ENCODE results near the gene SKIDA1.

Gene SKIDA1

DNA sequence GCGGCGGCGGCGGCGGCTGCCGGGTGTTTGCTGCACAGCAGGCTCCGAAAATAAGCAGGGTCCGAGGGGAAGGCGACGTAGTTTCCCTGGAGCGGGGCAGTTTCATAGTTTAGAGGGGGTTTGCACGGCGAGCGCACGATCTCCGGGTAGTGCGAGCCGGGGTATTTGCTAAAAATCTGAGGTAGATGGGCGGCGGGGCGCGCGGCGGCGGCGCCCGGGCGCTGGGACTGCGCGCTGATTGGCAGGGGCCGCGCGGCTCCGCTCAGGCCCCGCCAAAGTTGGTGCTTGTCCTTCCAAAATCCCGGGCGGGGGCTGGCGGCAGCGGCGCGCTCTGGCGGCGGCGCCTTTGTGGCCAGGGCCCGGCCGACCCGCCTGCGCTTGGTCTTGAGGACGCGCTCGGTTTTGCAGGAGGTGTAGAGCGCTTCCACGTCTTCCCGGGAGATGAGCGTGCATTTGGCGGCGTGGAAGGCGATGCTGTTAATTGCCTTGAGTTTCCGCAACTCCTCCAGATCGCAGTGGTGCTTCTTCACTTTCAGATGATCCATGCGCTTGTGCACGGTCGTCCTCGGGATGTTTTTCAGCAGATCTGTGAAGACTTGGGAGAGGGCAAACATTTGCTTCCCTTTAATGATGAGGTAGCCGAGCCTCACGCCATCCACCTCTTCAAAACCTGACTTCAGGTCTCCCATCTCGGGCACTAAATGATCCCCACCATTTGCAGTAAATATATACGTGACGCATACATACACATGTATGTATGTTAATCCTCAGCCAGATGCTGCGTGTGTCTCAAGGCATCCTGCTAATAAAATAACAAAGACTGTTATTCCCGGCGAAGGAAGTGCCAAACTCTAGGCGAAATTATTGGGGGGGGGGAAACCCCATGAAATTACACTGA, 8.1 kb downstream of the SKIDA1 start:
- Histone ChIP-seq H3K27me3 (ENCODE audit: control insufficient read depth in 2 of 2, insufficient read depth in 2 of 2, low read length in 2 of 2) (peaks cover 60 to 68% of the 10 kb centered on the region in 2 donors), H3K9ac (ENCODE audit: low read depth in 1 of 2, low read length in 2 of 2) (peak overlapping the region in 1 of 2 donors; percentile 23), H3K4me3 (ENCODE audit: low read length in 2 of 2) (peak overlapping the region; percentile 59 to 70), H3K4me1 (ENCODE audit: control insufficient read depth in 2 of 2, insufficient read depth in 2 of 2, low read length in 2 of 2) (peaks cover 0 to 22% of the 10 kb centered on the region in 2 donors), H3K36me3 (ENCODE audit: control insufficient read depth in 2 of 2, insufficient read depth in 2 of 2, low read length in 2 of 2) (no peaks in the 10 kb centered on the region), H3K27ac (ENCODE audit: low read depth in 2 of 2, low read length in 2 of 2) (peak overlapping the region in 1 of 2 donors; percentile 38), H3K9me3 (ENCODE audit: control insufficient read depth in 2 of 2, low read length in 2 of 2) (no peaks in the 10 kb centered on the region)

DNA sequence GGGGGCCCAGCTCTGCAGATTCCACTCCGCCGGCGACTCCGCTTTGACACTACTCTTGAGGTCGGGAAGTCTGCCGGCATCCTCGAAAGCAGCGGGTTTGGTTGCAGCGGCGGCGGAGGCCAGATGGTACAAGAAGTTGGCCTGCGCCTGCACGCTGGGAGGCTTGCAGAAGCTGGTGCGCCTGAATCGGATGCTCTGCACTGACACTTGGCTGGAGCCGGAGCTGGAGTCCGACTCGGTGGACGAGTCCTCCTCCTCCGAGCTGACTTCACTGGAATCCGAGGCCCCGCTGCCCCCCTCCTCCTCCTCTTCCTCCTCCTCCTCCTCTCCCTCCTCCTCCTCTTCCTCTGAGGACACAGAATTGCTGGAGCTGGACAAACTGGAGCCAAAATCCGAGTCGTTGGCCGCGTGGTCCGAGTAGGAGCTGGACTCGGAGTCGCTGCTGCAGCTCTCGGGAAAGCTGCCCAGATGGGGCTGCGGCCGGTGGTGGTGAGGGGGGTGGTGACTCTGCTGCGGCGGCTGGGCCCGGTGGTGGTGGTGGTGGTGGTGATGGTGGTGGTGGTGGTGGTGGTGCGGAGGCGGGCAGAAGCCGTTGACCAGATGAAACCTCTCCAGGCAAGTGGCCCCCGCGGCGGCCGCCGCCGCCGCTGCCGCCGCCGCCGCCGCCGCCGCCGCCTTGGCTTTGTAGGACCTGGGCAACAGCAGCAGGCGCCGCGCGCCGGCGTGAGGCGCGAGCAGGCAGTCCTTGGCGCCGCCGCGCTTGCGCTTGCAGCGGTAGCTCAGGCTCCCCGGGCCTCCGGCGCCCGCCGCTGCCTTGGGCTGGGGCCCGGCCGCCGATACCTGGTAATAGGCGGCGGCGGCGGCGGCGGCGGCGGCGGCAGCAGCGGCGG, 9.0 kb downstream of the SKIDA1 start:
- Histone ChIP-seq H3K9me3 (ENCODE audit: control insufficient read depth in 2 of 2, low read length in 2 of 2) (no peaks in the 10 kb centered on the region), H3K36me3 (ENCODE audit: control insufficient read depth in 2 of 2, insufficient read depth in 2 of 2, low read length in 2 of 2) (no peaks in the 10 kb centered on the region), H3K27ac (ENCODE audit: low read depth in 2 of 2, low read length in 2 of 2) (no peak overlapping the region), H3K4me1 (ENCODE audit: control insufficient read depth in 2 of 2, insufficient read depth in 2 of 2, low read length in 2 of 2) (peaks cover 0 to 22% of the 10 kb centered on the region in 2 donors), H3K27me3 (ENCODE audit: control insufficient read depth in 2 of 2, insufficient read depth in 2 of 2, low read length in 2 of 2) (peaks cover 60 to 70% of the 10 kb centered on the region in 2 donors), H3K4me3 (ENCODE audit: low read length in 2 of 2) (peak overlapping the region; percentile 57 to 65), H3K9ac (ENCODE audit: low read depth in 1 of 2, low read length in 2 of 2) (peak overlapping the region in 1 of 2 donors; percentile 50)

GRCh38 chr10:21515361-21516241, 9.9 kb downstream of the SKIDA1 start:
- Histone ChIP-seq H3K27ac (ENCODE audit: low read depth in 2 of 2, low read length in 2 of 2) (no peak overlapping the region), H3K27me3 (ENCODE audit: control insufficient read depth in 2 of 2, insufficient read depth in 2 of 2, low read length in 2 of 2) (peaks cover 62 to 69% of the 10 kb centered on the region in 2 donors), H3K9me3 (ENCODE audit: control insufficient read depth in 2 of 2, low read length in 2 of 2) (no peaks in the 10 kb centered on the region), H3K4me3 (ENCODE audit: low read length in 2 of 2) (peak overlapping the region; percentile 57 to 65), H3K36me3 (ENCODE audit: control insufficient read depth in 2 of 2, insufficient read depth in 2 of 2, low read length in 2 of 2) (no peaks in the 10 kb centered on the region), H3K4me1 (ENCODE audit: control insufficient read depth in 2 of 2, insufficient read depth in 2 of 2, low read length in 2 of 2) (peaks cover 0 to 25% of the 10 kb centered on the region in 2 donors), H3K9ac (ENCODE audit: low read depth in 1 of 2, low read length in 2 of 2) (no peak overlapping the region)

DNA sequence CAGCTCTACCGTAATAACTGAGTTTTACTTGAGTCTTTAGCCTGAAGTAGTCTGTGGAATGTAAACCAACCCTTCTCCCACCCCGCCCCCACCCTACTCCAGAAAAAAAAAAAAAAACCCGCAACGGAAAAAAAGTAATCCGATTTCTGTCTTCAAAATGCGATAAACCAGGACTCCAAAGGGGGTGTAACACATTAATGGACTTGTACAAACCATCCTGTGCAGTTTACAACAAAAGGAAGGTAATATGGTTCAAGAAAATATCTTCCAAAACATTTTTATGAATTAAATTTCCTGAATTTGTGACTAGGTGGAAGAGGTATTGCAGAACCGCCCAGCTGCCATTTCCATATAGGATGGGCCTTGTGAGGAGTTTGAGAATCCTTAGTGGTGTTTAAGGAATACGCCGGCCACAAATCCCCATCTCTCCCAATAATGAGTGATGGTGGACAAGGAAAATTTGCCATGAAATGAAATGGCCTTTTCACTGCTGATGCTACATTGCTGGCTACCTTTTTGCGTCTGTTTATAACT, 10.6 kb downstream of the SKIDA1 start:
- H3K4me1 ChIP-seq (ENCODE audit: control insufficient read depth in 2 of 2, insufficient read depth in 2 of 2, low read length in 2 of 2): peaks cover 0 to 25% of the 10 kb centered on the region in 2 donors
- no peak overlapping the region for H3K27ac ChIP-seq (ENCODE audit: low read depth in 2 of 2, low read length in 2 of 2)
- no peak overlapping the region for H3K4me3 ChIP-seq (ENCODE audit: low read length in 2 of 2)
- H3K27me3 ChIP-seq (ENCODE audit: control insufficient read depth in 2 of 2, insufficient read depth in 2 of 2, low read length in 2 of 2): peaks cover 60 to 66% of the 10 kb centered on the region in 2 donors
- H3K36me3 ChIP-seq (ENCODE audit: control insufficient read depth in 2 of 2, insufficient read depth in 2 of 2, low read length in 2 of 2): no peaks in the 10 kb centered on the region
- no peaks in the 10 kb centered on the region for H3K9me3 ChIP-seq (ENCODE audit: control insufficient read depth in 2 of 2, low read length in 2 of 2)
- no peak overlapping the region for H3K9ac ChIP-seq (ENCODE audit: low read depth in 1 of 2, low read length in 2 of 2)

- no peak overlapping the region for H3K9ac ChIP-seq (ENCODE audit: low read depth in 1 of 2, low read length in 2 of 2)
- no peak overlapping the region for H3K4me3 ChIP-seq (ENCODE audit: low read length in 2 of 2)
- H3K27ac ChIP-seq (ENCODE audit: low read depth in 2 of 2, low read length in 2 of 2): no peak overlapping the region
These were observed 11.2 kb downstream of the SKIDA1 start for GRCh38 chr10:21514129-21514817.

DNA sequence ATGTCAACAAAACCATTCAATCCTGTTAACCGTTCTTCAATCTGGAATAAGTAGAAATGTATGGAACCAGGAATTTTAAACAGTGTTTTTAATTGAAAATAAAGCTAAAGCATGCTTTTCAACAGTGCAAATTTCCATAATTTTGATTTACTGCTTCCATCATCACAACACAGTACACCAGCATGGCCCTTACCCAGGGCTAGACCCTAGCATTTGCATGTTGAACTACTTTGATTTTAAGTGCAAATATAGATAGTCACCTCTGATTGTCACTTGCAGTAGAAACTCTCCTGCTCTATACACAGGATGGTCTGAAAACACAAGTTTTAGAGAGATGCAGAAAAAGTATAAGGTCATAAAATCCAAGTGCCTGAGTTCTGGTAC, 12.1 kb downstream of the SKIDA1 start:
- no peak overlapping the region for H3K4me3 ChIP-seq (ENCODE audit: low read length in 2 of 2)
- H3K27me3 ChIP-seq (ENCODE audit: control insufficient read depth in 2 of 2, insufficient read depth in 2 of 2, low read length in 2 of 2): peaks cover 45 to 51% of the 10 kb centered on the region in 2 donors
- no peak overlapping the region for H3K9ac ChIP-seq (ENCODE audit: low read depth in 1 of 2, low read length in 2 of 2)
- peaks cover 0 to 18% of the 10 kb centered on the region in 2 donors for H3K4me1 ChIP-seq (ENCODE audit: control insufficient read depth in 2 of 2, insufficient read depth in 2 of 2, low read length in 2 of 2)
- no peaks in the 10 kb centered on the region for H3K9me3 ChIP-seq (ENCODE audit: control insufficient read depth in 2 of 2, low read length in 2 of 2)
- H3K27ac ChIP-seq (ENCODE audit: low read depth in 2 of 2, low read length in 2 of 2): no peak overlapping the region
- no peaks in the 10 kb centered on the region for H3K36me3 ChIP-seq (ENCODE audit: control insufficient read depth in 2 of 2, insufficient read depth in 2 of 2, low read length in 2 of 2)

More at GRCh38 chr10:21514129-21514817, 11.2 kb downstream of the SKIDA1 start:
- Histone ChIP-seq H3K9me3 (ENCODE audit: control insufficient read depth in 2 of 2, low read length in 2 of 2) (no peaks in the 10 kb centered on the region), H3K36me3 (ENCODE audit: control insufficient read depth in 2 of 2, insufficient read depth in 2 of 2, low read length in 2 of 2) (no peaks in the 10 kb centered on the region), H3K4me1 (ENCODE audit: control insufficient read depth in 2 of 2, insufficient read depth in 2 of 2, low read length in 2 of 2) (peaks cover 0 to 24% of the 10 kb centered on the region in 2 donors), H3K27me3 (ENCODE audit: control insufficient read depth in 2 of 2, insufficient read depth in 2 of 2, low read length in 2 of 2) (peaks cover 54 to 60% of the 10 kb centered on the region in 2 donors)

DNA sequence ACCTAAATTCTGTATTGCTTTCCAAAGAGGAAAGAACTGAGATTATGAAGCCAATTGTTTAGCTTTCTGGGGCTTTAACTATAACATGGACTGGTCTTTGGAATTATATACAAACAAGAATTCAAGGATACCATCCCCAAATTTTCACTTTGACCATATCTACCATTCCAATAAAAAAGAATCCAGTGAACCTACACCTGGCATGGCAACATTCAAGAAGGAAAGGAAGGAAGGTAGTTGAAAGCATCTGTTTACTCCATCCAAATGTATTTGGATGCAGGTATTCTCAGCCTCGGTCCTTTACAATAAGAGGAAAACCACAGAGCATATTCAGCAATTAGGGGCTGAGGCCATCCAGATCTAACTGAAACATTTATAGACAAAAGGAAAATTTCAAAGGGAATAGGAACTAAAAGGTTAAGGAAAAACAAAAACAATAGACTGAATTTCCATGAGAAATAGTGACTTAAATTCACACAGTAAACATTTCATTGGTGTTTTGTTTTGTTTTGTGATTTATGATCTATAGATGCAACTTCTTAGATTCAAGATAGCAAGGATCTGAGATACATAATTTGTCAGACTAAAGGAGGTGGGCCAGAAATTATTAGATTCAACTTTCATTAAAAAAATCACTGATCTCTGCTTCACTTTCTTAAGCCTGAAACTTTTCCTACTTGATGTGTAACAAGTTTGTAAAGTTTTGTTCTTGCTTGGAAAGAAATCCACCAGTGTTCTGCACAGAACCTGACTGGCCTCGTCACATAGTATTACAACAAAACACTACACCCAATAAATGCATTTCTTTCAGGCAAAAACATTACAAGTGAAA, 12.7 kb downstream of the SKIDA1 start:
- Histone ChIP-seq H3K27me3 (ENCODE audit: control insufficient read depth in 2 of 2, insufficient read depth in 2 of 2, low read length in 2 of 2) (peaks cover 42 to 45% of the 10 kb centered on the region in 2 donors), H3K36me3 (ENCODE audit: control insufficient read depth in 2 of 2, insufficient read depth in 2 of 2, low read length in 2 of 2) (no peaks in the 10 kb centered on the region), H3K9ac (ENCODE audit: low read depth in 1 of 2, low read length in 2 of 2) (no peak overlapping the region), H3K9me3 (ENCODE audit: control insufficient read depth in 2 of 2, low read length in 2 of 2) (no peaks in the 10 kb centered on the region), H3K4me1 (ENCODE audit: control insufficient read depth in 2 of 2, insufficient read depth in 2 of 2, low read length in 2 of 2) (peaks cover 0 to 13% of the 10 kb centered on the region in 2 donors), H3K4me3 (ENCODE audit: low read length in 2 of 2) (no peak overlapping the region), H3K27ac (ENCODE audit: low read depth in 2 of 2, low read length in 2 of 2) (no peak overlapping the region)

DNA sequence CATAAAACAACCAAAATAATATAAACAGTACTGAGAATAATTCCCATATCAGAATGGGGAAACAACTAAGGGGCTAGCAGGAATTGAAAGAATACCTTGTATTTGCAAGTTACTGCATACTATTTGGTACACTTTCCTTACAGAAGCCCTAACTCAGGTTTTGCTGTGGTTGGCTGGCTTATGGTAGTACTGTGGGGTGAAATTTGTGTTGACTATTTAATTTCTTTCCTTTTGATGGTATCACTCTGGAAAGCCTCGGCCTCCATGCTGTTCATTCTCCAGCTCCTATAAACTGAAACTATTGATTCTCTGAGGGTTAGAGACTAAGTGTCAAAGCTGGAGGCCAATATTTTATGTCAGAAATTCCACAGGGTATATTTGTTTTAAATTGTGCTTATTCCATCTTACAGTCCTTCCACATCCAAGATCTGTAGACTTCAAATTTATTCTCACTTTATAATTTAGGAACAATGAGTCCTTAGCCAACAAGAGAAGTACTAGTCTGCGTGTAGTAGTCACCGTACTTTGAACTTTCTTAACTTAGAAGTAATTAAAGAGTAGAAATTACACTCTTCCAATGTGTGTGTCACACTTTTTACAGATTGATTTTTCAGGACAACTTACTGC, 13.4 kb downstream of the SKIDA1 start:
- Histone ChIP-seq H3K9me3 (ENCODE audit: control insufficient read depth in 2 of 2, low read length in 2 of 2) (no peaks in the 10 kb centered on the region), H3K36me3 (ENCODE audit: control insufficient read depth in 2 of 2, insufficient read depth in 2 of 2, low read length in 2 of 2) (no peaks in the 10 kb centered on the region), H3K4me1 (ENCODE audit: control insufficient read depth in 2 of 2, insufficient read depth in 2 of 2, low read length in 2 of 2) (peaks cover 0 to 8% of the 10 kb centered on the region in 2 donors), H3K27ac (ENCODE audit: low read depth in 2 of 2, low read length in 2 of 2) (no peak overlapping the region), H3K4me3 (ENCODE audit: low read length in 2 of 2) (no peak overlapping the region), H3K27me3 (ENCODE audit: control insufficient read depth in 2 of 2, insufficient read depth in 2 of 2, low read length in 2 of 2) (peaks cover 39% of the 10 kb centered on the region in 2 donors), H3K9ac (ENCODE audit: low read depth in 1 of 2, low read length in 2 of 2) (no peak overlapping the region)

Data from mucosa of rectum (tissue), 2 donors.